GM12878 (cell line): ENCODE results near the gene ANO6.

Experiments
- BRCA1 ChIP-seq: IDR thresholded peaks from 2 replicates; pipeline ENCODE4 v1.6.1; 2011; ENCODE audit warnings: low read depth, low read length, improper control_type of control experiment
- CBFB ChIP-seq: IDR thresholded peaks from 2 replicates; pipeline ENCODE4 v1.6.1; 2016; ENCODE audit warnings: antibody characterized with exemption, low read depth
- CEBPB ChIP-seq, 2 experiments: fragments of 150-350 bp in 1 of 2; IDR thresholded peaks; 2 replicates each; pipeline ENCODE4 v1.6.1; 2012 to 2014; ENCODE audit warnings: low read depth in 2 of 2, low read length in 2 of 2, borderline replicate concordance in 1 of 2, inconsistent platforms in 1 of 2
- EP300 ChIP-seq, 2 experiments: fragments of 150-350 bp in 1 of 2; IDR thresholded peaks; 2 replicates each; pipeline ENCODE4 v1.6.1; 2011 to 2012; ENCODE audit warnings: low read depth in 2 of 2, low read length in 2 of 2, borderline replicate concordance in 1 of 2, improper control_type of control experiment in 1 of 2, inconsistent platforms in 1 of 2; ENCODE audit not compliant: control insufficient read depth in 1 of 2
- EZH2 ChIP-seq: IDR thresholded peaks from 2 replicates; pipeline ENCODE4 v1.6.1; 2012; ENCODE audit warnings: low read depth, mild to moderate bottlenecking, control low read depth, inconsistent platforms, low read length, borderline replicate concordance; ENCODE audit not compliant: control insufficient read depth
- KDM1A ChIP-seq: fragments of 200-600 bp; sonication (generic); IDR thresholded peaks from 2 replicates; pipeline ENCODE4 v1.6.1; 2016; ENCODE audit warnings: borderline replicate concordance
- NR2C2 ChIP-seq: IDR thresholded peaks from 2 replicates; pipeline ENCODE4 v1.6.1; 2011; ENCODE audit warnings: borderline replicate concordance, low read depth; ENCODE audit not compliant: control insufficient read depth, insufficient read length
- POLR2A ChIP-seq: IDR thresholded peaks from 2 replicates; pipeline ENCODE4 v1.6.1; 2011; ENCODE audit warnings: low read depth, mild to moderate bottlenecking, low read length
- YY1 ChIP-seq: IDR thresholded peaks from 2 replicates; pipeline ENCODE4 v1.6.1; 2011; ENCODE audit warnings: low read depth, mild to moderate bottlenecking, low read length
- ZNF274 ChIP-seq: IDR thresholded peaks from one replicate; pipeline ENCODE4 v1.8.0; 2011; ENCODE audit not compliant: insufficient read length, insufficient read depth
- TF ChIP-seq, protein P1 (sequence below), 3 experiments: IDR thresholded peaks in 2 of 3; conservative IDR thresholded peaks in 1 of 3; 2 replicates each; pipeline ENCODE4 v1.5.1; 2011; ENCODE audit warnings: low read depth in 3 of 3, low read length in 3 of 3, mild to moderate bottlenecking in 3 of 3, control low read depth in 2 of 3, moderate library complexity in 2 of 3, inconsistent platforms in 1 of 3, mixed read lengths in 1 of 3; ENCODE audit not compliant: control insufficient read depth in 2 of 3, insufficient read depth in 1 of 3; ENCODE audit errors: extremely low read depth in 1 of 3
- TF ChIP-seq, protein P2 (sequence below): IDR thresholded peaks from 2 replicates; pipeline ENCODE4 v1.6.1; 2011; ENCODE audit warnings: low read depth, mild to moderate bottlenecking, low read length, moderate library complexity, borderline replicate concordance; ENCODE audit errors: extremely low read depth
- TF ChIP-seq, protein P3 (sequence below): IDR thresholded peaks from 2 replicates; pipeline ENCODE4 v1.6.1; 2011; ENCODE audit warnings: borderline replicate concordance, low read depth, mild to moderate bottlenecking, moderate library complexity, mixed read lengths, low read length; ENCODE audit not compliant: insufficient read depth; ENCODE audit errors: extremely low read length

DNA sequence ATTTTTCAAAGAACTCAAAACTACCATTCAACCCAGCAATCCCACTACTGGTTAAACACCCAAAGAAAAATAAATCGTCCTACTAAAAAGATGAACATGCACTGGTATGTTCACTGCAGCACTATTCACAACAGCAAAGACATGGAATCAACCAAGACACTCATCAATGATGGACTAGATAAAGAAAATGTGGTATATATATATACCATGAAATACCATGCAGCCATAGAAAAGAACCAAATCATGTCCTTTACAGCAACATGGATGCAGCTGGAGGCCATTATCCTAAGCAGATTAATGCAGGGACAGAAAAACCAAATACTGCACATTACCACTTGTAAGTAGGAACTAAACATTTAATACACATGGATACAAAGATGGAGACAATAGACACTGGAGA lies 3.8 kb upstream of the ANO6 start:
- no peak for TF ChIP-seq CBFB
- TF ChIP-seq NR2C2, result no peak
- TF ChIP-seq, protein P1, sequence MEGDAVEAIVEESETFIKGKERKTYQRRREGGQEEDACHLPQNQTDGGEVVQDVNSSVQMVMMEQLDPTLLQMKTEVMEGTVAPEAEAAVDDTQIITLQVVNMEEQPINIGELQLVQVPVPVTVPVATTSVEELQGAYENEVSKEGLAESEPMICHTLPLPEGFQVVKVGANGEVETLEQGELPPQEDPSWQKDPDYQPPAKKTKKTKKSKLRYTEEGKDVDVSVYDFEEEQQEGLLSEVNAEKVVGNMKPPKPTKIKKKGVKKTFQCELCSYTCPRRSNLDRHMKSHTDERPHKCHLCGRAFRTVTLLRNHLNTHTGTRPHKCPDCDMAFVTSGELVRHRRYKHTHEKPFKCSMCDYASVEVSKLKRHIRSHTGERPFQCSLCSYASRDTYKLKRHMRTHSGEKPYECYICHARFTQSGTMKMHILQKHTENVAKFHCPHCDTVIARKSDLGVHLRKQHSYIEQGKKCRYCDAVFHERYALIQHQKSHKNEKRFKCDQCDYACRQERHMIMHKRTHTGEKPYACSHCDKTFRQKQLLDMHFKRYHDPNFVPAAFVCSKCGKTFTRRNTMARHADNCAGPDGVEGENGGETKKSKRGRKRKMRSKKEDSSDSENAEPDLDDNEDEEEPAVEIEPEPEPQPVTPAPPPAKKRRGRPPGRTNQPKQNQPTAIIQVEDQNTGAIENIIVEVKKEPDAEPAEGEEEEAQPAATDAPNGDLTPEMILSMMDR (IDR thresholded peaks at IDR 0.05 in 2 of 3, conservative IDR thresholded peaks at IDR 0.05 in 1 of 3; ENCODE audit: control insufficient read depth in 2 of 3, extremely low read depth in 1 of 3, insufficient read depth in 1 of 3, low read depth in 3 of 3, low read length in 3 of 3), result no peak
- TF ChIP-seq POLR2A, result no peak
- TF ChIP-seq, protein P2, sequence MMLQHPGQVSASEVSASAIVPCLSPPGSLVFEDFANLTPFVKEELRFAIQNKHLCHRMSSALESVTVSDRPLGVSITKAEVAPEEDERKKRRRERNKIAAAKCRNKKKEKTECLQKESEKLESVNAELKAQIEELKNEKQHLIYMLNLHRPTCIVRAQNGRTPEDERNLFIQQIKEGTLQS, result no peak
- TF ChIP-seq ZNF274, result no peak
- TF ChIP-seq EZH2, result no peak
- no peak for TF ChIP-seq CEBPB (IDR thresholded peaks at IDR 0.05; ENCODE audit: borderline replicate concordance in 1 of 2, low read depth in 2 of 2, low read length in 2 of 2)
- TF ChIP-seq EP300 (IDR thresholded peaks at IDR 0.05; ENCODE audit: borderline replicate concordance in 1 of 2, control insufficient read depth in 1 of 2, low read depth in 2 of 2, low read length in 2 of 2), result no peak
- TF ChIP-seq, protein P3, sequence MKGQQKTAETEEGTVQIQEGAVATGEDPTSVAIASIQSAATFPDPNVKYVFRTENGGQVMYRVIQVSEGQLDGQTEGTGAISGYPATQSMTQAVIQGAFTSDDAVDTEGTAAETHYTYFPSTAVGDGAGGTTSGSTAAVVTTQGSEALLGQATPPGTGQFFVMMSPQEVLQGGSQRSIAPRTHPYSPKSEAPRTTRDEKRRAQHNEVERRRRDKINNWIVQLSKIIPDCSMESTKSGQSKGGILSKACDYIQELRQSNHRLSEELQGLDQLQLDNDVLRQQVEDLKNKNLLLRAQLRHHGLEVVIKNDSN, result no peak
- no peak for TF ChIP-seq BRCA1
- TF ChIP-seq YY1, result no peak
- no peak for TF ChIP-seq KDM1A
